Left ventricle myocardium inferior (tissue), 1 donor: ENCODE results near the gene GPATCH4. TPM values are rescaled to one million over a fixed set of nuclear protein-coding genes. Genes with fewer than 3 reads are reported as not detected.

ENCODE experiments used
- DNase-seq: peaks from one replicate; pipeline ENCODE4 v3.0.0-alpha.2; 2020
- H3K27ac ChIP-seq: fragments of 200-600 bp; replicated peaks from 2 replicates; pipeline ENCODE4 v1.8.0; 2021
- H3K27me3 ChIP-seq: fragments of 200-600 bp; 2 replicates; pipeline ENCODE4 v1.8.0; 2021; ENCODE audit warnings: low read depth
- H3K36me3 ChIP-seq: fragments of 200-600 bp; 2 replicates; pipeline ENCODE4 v1.8.0; 2021
- H3K4me1 ChIP-seq: fragments of 200-600 bp; 2 replicates; pipeline ENCODE4 v1.8.0; 2021
- H3K4me3 ChIP-seq: fragments of 200-600 bp; 2 replicates; pipeline ENCODE4 v1.8.0; 2021; ENCODE audit warnings: mild to moderate bottlenecking, moderate library complexity
- H3K9me3 ChIP-seq: fragments of 200-600 bp; replicated peaks from 2 replicates; pipeline ENCODE4 v1.8.0; 2021
- intact Hi-C: fragments of 100-400 bp; cut with micrococcal nuclease; formaldehyde crosslinking; loops from one replicate; pipeline ENCODE4 v1.11.0; 2022
- total RNA-seq: library from RNA; stranded (reverse); fragmentation: NEBNext Ultra II Directional; extraction: Animal tissue kit (Norgen Biotek cat#: 25700); gene quantifications from one replicate; pipeline ENCODE4 v1.2.1, GENCODE V29; 2021
- TF ChIP-seq, protein P1 (sequence below): fragments of 200-600 bp; IDR thresholded peaks from 2 replicates; pipeline ENCODE4 v1.8.0; 2021; ENCODE audit warnings: antibody characterized with exemption, mild to moderate bottlenecking, borderline replicate concordance
- donor health status: DM: no; HTN: yes; CAD: no; lungs with severe emphysema.

Gene GPATCH4
- total RNA-seq, 1 donor from 2014 or later, result 15.1 TPM

DNA sequence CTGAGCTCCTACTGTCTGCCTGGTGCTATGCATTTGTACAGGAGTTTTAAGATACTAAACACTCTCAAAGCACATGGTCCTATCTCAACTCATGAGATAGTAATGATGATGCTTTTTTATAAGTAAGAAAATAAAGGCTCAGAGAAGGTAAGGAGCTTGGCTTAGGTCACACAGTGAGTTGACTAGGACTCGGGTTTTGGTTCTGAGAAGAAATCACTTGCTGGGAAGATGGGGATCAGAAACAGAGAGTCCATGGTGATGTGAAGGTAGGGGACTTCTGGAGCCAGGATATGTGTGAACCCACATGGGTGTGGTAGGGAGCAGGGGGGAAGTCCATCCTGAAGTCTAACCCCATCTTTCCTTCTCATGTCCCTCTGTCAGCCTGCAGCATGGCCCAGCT is 44.4 kb upstream of the GPATCH4 start:
- no peak for DNase-seq
- intact Hi-C loops, result no loop called here
- no peaks in the 10 kb centered on the region for H3K36me3 ChIP-seq
- H3K27ac ChIP-seq, result no peak overlapping the region
- no peaks in the 10 kb centered on the region for H3K9me3 ChIP-seq
- H3K27me3 ChIP-seq, result peaks cover 97% of the 10 kb centered on the region
- TF ChIP-seq, protein P1, sequence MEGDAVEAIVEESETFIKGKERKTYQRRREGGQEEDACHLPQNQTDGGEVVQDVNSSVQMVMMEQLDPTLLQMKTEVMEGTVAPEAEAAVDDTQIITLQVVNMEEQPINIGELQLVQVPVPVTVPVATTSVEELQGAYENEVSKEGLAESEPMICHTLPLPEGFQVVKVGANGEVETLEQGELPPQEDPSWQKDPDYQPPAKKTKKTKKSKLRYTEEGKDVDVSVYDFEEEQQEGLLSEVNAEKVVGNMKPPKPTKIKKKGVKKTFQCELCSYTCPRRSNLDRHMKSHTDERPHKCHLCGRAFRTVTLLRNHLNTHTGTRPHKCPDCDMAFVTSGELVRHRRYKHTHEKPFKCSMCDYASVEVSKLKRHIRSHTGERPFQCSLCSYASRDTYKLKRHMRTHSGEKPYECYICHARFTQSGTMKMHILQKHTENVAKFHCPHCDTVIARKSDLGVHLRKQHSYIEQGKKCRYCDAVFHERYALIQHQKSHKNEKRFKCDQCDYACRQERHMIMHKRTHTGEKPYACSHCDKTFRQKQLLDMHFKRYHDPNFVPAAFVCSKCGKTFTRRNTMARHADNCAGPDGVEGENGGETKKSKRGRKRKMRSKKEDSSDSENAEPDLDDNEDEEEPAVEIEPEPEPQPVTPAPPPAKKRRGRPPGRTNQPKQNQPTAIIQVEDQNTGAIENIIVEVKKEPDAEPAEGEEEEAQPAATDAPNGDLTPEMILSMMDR, result no peak
- H3K4me3 ChIP-seq, result no peak overlapping the region
- peaks cover 19% of the 10 kb centered on the region for H3K4me1 ChIP-seq

DNA sequence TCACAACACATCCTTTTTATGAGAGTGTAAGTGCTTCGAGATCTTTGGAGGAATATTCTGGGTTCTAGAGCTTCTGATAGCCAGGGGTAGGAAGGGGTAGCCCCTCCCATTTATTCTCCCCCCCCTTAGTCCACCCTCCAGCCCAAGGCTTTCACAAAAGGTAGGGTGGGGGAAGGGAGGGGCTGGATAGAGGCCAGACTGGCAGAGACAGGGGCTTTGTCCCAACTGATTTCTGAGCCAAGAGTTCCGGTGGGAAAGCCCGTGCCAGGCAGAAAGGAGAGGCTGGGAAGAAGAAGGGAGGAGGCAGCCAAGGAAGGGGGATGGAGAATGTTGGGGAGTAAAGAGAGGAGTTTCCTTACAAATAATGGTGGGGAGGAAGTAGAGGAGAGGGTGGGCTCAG is 43.8 kb upstream of the GPATCH4 start:
- peaks cover 19% of the 10 kb centered on the region for H3K4me1 ChIP-seq
- intact Hi-C loops, result no loop called here
- no peak for DNase-seq
- TF ChIP-seq, protein P1, result no peak
- no peaks in the 10 kb centered on the region for H3K36me3 ChIP-seq
- H3K27ac ChIP-seq, result no peak overlapping the region
- no peak overlapping the region for H3K4me3 ChIP-seq
- H3K9me3 ChIP-seq, result no peaks in the 10 kb centered on the region
- peaks cover 97% of the 10 kb centered on the region for H3K27me3 ChIP-seq

DNA sequence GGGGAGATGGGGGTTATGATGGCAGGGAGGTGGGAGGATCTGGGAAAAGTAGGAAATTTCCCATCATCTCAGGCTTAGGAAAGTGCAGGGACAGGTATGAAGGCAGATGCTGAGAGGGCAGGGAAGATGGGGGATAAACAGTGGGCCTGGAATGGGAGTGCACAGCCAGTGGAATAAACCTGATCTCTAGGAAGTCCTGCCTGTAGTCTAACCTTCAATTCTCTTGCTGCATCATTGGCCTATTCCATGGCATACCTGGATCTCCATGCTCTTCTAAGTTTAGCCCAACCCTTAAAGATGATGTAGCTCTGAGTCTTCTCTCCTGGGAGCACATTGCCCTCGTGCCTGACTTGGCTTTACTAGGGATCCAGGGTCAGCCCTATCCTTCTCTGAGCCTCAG is 43.4 kb upstream of the GPATCH4 start:
- H3K4me3 ChIP-seq, result no peak overlapping the region
- no peaks in the 10 kb centered on the region for H3K36me3 ChIP-seq
- intact Hi-C loops, result no loop called here
- TF ChIP-seq, protein P1, result no peak
- DNase-seq, result no peak
- no peak overlapping the region for H3K27ac ChIP-seq
- peaks cover 19% of the 10 kb centered on the region for H3K4me1 ChIP-seq
- no peaks in the 10 kb centered on the region for H3K9me3 ChIP-seq
- H3K27me3 ChIP-seq, result peaks cover 99% of the 10 kb centered on the region

- DNase-seq, result no peak
- Histone ChIP-seq H3K27ac (no peak overlapping the region), H3K36me3 (no peaks in the 10 kb centered on the region), H3K4me1 (peaks cover 19% of the 10 kb centered on the region), H3K9me3 (no peaks in the 10 kb centered on the region), H3K4me3 (no peak overlapping the region), H3K27me3 (peaks cover 99% of the 10 kb centered on the region)
- intact Hi-C loops, result no loop called here
- TF ChIP-seq, protein P1, result no peak
These were observed 42.9 kb upstream of the GPATCH4 start for GRCh38 chr1:156644146-156644545.

DNA sequence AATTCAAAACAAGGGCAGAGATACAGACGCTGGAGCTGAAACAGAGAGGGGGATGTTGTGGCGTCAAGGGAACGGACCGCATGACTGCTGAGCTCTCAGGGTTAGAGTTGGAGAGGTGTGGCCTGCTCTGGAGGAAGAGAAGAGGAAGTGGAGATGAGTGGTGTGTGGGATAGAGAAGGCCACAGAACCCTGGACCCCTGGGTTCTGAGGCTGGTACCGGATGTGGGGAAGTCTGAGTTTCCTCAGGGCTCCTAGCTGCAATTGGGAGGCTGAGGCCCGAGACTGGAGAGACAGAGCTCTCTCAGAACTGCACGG is 42.5 kb upstream of the GPATCH4 start:
- Histone ChIP-seq H3K36me3 (no peaks in the 10 kb centered on the region), H3K27me3 (peaks cover 100% of the 10 kb centered on the region), H3K4me1 (peaks cover 23% of the 10 kb centered on the region), H3K4me3 (no peak overlapping the region), H3K9me3 (no peaks in the 10 kb centered on the region), H3K27ac (no peak overlapping the region)
- intact Hi-C loops, result no loop called here
- no peak for DNase-seq
- TF ChIP-seq, protein P1, result no peak

DNA sequence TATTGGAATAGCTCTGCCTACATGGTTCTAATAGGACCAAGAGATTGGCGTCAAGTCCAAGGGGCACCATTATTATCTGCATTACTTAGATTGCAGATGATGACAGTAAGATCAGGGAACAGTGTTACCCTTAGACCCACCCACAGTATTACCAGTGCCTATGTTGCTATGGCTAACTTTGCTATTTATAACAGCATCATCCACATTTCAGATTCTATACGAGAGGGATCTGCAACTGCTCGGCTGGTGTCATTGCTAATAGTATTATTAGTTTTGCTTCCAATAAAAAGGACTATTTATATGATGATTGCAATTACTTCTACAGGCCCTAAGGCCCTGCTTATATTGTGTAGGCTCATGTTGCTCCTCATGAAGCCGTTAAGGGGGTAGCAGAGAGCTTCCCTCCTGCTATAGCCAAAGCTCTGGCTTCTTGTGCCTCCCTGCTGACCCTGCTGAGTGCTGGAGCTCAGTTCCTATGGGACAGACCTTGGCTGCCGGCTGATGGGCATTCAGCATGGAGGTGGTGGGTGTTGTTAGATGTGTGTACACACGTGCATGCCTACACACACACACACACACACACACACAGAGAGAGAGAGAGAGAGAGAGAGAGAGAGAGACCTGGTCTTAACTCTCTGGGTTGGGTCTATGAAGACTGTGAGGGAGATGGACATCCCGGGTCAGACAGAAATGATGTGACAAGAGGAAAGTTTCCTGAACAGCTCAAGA is 41.9 kb upstream of the GPATCH4 start:
- H3K27ac ChIP-seq, result no peak overlapping the region
- TF ChIP-seq, protein P1, result no peak
- no peaks in the 10 kb centered on the region for H3K9me3 ChIP-seq
- H3K4me1 ChIP-seq, result peaks cover 28% of the 10 kb centered on the region
- no peaks in the 10 kb centered on the region for H3K36me3 ChIP-seq
- peaks cover 100% of the 10 kb centered on the region for H3K27me3 ChIP-seq
- no peak overlapping the region for H3K4me3 ChIP-seq
- intact Hi-C loops, result no loop called here
- DNase-seq, result no peak
